Tibial nerve (tissue), 3 donors: ENCODE results near the gene HTRA3.

Experiments used
- CTCF ChIP-seq, 5 experiments: fragments of 200-600 bp in 3 of 5; fragments of 450-650 bp in 2 of 5; sonication (generic) in 3 of 5; IDR thresholded peaks; one replicate each; pipeline ENCODE4 v1.5.1; 2016 to 2019; ENCODE audit warnings: antibody characterized with exemption in 5 of 5, mild to moderate bottlenecking in 3 of 5, moderate library complexity in 2 of 5
- POLR2A ChIP-seq, 2 donors: fragments of 450-650 bp; IDR thresholded peaks; one replicate each; pipeline ENCODE4 v1.6.1; 2017; ENCODE audit warnings: antibody characterized with exemption in 2 of 2, mild to moderate bottlenecking in 2 of 2, moderate library complexity in 2 of 2

- TF ChIP-seq CTCF (IDR thresholded peaks at IDR 0.05) (no peak), POLR2A (IDR thresholded peaks at IDR 0.05) (no peak)
Measured at GRCh38 chr4:8228319-8229250, 41.0 kb upstream of the HTRA3 start.
